Measurements from ENCODE around the gene RPS6KB2. TPM values are rescaled to one million over a fixed set of nuclear protein-coding genes. Genes with fewer than 3 reads are reported as not detected.

The RPS6KB2 gene
- total and polyA plus RNA-seq, 2 donors (not counting 3 experiments of a cell fraction or from before 2014, with no cell fraction given), result 53.8 to 60.0 TPM

- peaks cover 0 to 8% of the 10 kb centered on the region in 2 experiments for H3K27me3 ChIP-seq (ENCODE audit: control insufficient read depth in 2 of 2, insufficient read depth in 2 of 2, low read length in 2 of 2)
- no peaks in the 10 kb centered on the region for H3K9me3 ChIP-seq (replicated peaks; ENCODE audit: control insufficient read depth, insufficient read depth, low read length)
- no peak overlapping the region for H3K27ac ChIP-seq (ENCODE audit: insufficient read depth, low read depth, low read length)
- TF ChIP-seq GATA2 (IDR thresholded peaks at IDR 0.05; ENCODE audit: insufficient read depth, insufficient read length, low read depth, low read length) (no peak), MYC (IDR thresholded peaks at IDR 0.05; ENCODE audit: low read depth, low read length) (no peak), JUN (IDR thresholded peaks at IDR 0.05; ENCODE audit: borderline replicate concordance, insufficient read depth, insufficient read length, low read depth) (no peak), EZH2 (IDR thresholded peaks at IDR 0.05; ENCODE audit: borderline replicate concordance, low read depth, low read length, severe bottlenecking) (no peak), POLR2AphosphoS5 (IDR thresholded peaks at IDR 0.05; ENCODE audit: insufficient read depth, low read depth, low read length) (no peak), MAX (IDR thresholded peaks at IDR 0.05; ENCODE audit: insufficient read depth, insufficient read length) (no peak), POLR2A (IDR thresholded peaks at IDR 0.05; ENCODE audit: low read depth, low read length) (no peak), FOS (IDR thresholded peaks at IDR 0.05; ENCODE audit: borderline replicate concordance, insufficient read depth, low read length) (no peak), CTCF (IDR thresholded peaks at IDR 0.05; ENCODE audit: extremely low read depth in 1 of 2, insufficient read depth in 1 of 2, low read depth in 1 of 2, low read length in 2 of 2) (no peak)
- H3K9ac ChIP-seq (replicated peaks; ENCODE audit: extremely low read depth, insufficient read depth, low read length), result no peak overlapping the region
- CTCF ChIA-PET, result interaction anchor here (0.8 to 1.5 kb wide), 4 partner anchors 11 to 29 kb away, joined by 3 to 12 read pairs (median 5); partner anchors contain the start of genes PPP1CA and TBC1D10C
- FAIRE-seq, result no peak
- H3K4me2 ChIP-seq (ENCODE audit: insufficient read depth, low read length), result no peak overlapping the region
- DNase-seq (ENCODE audit: low read depth, low spot score), result no peak
- no TSS peak for BruUV-seq (replicated peaks)
- H2AFZ ChIP-seq (ENCODE audit: low read depth, low read length), result no peak overlapping the region
- H4K20me1 ChIP-seq (replicated peaks; ENCODE audit: control insufficient read depth, extremely low read depth, insufficient read depth, low read length), result no peaks in the 10 kb centered on the region
- dilution Hi-C loops (cut with MboI; ENCODE audit: extremely low pct_ligation_motif_present, low sequenced_read_pairs) (no loop called here), intact Hi-C loops (cut with micrococcal nuclease) (no loop called here)
- no peak overlapping the region for H3K4me3 ChIP-seq (replicated peaks in 1 of 3; ENCODE audit: insufficient read depth in 1 of 3, low read depth in 1 of 3, low read length in 3 of 3)
- H3K4me1 ChIP-seq (ENCODE audit: control insufficient read depth, extremely low read depth, insufficient read depth, low read length), result peaks cover 4% of the 10 kb centered on the region
- POLR2A ChIA-PET, result no interaction called here
- no peaks in the 10 kb centered on the region for H3K9me1 ChIP-seq (replicated peaks; ENCODE audit: control insufficient read depth, extremely low read depth, insufficient read depth, low read length)
- no peaks in the 10 kb centered on the region for H3K79me2 ChIP-seq (ENCODE audit: control insufficient read depth, insufficient read depth, low read length)
- H3K36me3 ChIP-seq (ENCODE audit: control insufficient read depth in 2 of 2, extremely low read depth in 1 of 2, insufficient read depth in 2 of 2, low read length in 2 of 2), result no peaks in the 10 kb centered on the region
Measured at GRCh38 chr11:67418476-67419281, 9.6 kb upstream of the RPS6KB2 start.

Measured in endothelial cell of umbilical vein (primary cell).